GM19025 (cell line): ENCODE results near the gene PIP5KL1.

Source experiments
- ATAC-seq: cut with Tn5 transposase; IDR thresholded peaks from one replicate; pipeline ENCODE4 v1.9.1; 2021; ENCODE audit warnings: mild to moderate bottlenecking, low read depth, moderate library complexity; ENCODE audit not compliant: unreplicated experiment

Gene PIP5KL1

DNA sequence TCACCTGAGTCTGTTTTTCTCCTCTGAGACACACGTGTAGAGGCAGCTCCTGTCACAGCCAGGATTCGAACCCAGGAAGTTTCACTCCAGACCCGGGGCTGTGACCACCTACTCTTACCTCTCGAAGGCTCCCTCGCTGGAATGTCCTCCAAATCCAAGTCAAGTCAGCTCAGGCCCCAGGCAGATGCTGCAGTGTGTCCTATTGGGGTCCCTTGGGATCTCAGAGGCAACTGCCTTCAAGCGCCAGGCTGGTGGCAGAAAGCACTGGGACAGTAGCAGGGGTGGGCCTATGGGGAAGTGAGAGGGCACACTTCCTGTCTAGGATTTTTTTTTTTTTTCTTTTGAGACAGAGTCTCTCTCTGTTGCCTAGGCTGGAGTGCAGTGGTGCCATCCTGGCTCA, 13.0 kb downstream of the PIP5KL1 start:
- no peak for ATAC-seq

DNA sequence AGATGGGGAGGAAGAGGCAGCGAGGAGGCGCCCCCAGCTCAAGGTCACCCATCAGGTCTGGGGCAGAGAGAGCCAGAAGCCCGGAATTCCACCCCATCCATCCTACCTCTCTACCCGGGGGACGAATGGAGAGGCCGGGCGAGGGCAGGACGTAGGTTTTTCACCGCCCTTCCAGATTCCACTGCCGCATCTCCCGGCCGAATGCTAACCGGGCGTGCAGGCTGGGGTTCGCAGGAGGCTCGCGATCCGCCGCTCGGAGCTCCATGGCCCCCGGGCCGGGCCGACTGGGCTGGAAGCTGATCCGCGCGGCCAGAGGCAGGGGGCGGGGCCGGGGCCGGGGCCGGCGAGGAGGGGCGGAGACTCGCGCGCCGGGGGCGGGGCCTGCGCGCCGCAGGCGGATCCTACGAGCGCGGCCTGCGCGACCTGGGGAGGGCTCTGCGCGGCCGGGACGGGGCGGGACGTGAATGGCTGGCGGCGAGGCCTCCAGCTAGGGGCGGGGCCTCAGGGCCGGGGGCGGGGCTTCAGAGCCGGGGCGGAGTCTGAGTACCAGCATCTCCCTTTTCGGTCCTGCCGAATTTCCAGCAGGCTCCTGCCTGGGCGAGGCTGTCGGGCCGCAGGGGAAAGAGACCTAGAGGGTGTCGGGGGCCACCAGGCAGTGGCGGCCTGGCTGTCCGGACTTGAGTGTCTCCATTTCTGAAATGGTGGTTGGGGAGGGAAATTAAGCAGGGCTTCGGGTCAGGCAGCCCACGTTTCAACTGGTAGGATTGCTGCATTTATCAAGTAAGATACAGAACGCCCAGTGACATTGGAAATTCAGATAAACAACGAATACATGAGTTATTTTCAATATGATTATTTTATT, 13.6 kb downstream of the PIP5KL1 start, which contains the start of gene ST6GALNAC4:
ST6GALNAC4 (minus strand) TSS at position 322 of the 862 bp plus-strand sequence. CDS start 622 bp downstream, outside the sequence.
- ATAC-seq, result peak; percentile 79

DNA sequence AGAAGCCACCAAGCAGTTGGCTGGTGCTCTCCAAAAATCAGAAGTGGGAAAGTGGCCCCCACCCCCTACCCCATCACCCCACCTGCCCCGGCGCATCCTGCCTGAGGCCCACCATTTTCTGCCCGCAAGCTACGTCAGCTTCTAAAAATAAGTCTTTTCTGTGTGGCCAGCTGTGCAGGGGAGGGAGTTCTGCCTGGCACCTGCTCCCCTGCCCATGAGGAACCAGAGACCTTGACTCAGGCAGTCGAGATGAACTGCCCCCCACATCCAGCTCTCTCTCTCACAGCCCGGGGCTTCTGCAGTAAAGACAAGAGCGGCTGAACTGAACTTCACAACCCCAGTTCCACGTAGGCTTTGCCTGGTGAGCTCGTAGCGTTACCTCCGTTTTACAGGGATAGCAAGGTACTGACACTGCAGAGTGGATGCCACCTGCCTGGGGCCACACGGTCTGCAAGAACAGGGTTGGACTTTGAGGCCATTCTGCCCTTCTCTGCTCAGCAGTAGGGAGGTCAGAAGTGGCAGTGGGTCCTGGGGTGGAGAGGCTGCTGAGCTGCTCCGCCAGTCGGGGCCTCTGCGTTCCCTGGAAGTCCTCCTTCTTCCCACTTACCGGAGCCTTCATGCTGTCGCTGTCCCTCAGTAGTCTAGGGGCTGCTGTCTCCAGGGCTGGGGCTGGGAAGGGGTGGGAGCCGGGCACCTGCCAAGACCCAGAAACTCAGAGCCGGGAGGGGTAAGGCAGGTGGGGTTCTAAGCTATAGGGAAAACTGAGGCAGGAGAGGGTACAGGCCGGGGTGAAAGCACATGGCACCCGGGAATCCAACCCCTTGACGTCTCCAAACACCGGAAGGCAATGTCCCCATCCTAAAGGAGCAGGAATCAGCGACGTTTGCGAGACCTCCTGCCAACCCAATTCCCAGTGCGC, 14.5 kb downstream of the PIP5KL1 start:
- ATAC-seq, result no peak

DNA sequence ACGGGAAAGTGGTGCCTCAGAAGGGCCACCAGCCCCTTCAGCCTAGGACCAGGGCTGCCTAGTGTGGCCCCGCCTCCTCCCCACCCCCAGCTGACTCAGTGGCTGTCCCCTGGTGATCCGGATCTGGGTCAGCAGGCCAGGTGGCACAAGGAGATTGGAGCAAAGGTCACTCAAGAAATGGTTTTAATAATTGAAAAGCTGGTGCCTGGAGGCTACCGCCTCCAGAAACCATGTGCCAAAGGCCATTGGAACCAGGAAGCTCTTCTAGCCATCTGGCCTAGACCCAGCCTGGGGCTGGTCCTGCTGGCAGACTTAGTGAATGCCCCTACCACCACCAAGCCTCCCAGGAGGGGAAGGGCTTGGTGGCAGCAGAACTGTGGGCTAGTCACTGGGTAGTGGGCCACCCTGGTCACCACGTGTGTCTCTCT, 15.2 kb downstream of the PIP5KL1 start:
- ATAC-seq, result no peak

DNA sequence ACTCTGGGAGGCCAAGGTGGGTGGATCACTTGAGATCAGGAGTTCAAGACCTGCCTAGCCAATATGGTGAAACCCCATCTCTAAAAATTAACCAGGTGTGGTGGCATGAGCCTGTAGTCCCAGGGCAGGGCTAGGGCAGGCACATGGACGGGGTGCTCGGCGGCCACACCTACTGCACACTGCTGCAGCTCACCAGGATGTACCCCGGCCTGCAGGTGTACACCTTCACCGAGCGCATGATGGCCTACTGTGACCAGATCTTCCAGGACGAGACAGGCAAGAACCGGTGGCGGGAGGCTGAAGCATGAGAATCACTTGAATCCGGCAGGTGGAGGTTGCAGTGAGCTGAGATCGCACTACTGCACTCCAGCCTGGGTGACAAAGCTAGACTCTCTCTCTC, 16.9 kb downstream of the PIP5KL1 start:
- ATAC-seq, result no peak

DNA sequence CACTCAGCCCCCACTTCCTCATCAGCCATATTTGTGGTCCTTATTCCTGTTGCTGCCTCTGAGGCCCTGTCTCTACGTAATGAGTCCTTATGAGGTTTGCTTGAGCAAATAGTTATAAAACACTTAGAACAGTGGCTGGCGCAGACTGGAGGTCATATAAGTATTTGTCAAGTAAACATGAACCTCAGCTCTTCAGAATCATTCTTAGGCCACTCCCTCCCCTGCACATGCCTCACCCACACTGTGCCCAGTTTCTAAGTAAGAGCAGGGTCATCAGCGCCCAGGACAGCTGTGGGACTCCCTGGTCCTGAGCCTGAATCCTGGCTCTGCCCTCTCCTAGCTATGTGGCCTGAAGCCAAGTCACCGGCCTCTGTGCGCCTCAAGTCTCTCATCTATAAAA, 17.7 kb downstream of the PIP5KL1 start:
- ATAC-seq, result no peak

DNA sequence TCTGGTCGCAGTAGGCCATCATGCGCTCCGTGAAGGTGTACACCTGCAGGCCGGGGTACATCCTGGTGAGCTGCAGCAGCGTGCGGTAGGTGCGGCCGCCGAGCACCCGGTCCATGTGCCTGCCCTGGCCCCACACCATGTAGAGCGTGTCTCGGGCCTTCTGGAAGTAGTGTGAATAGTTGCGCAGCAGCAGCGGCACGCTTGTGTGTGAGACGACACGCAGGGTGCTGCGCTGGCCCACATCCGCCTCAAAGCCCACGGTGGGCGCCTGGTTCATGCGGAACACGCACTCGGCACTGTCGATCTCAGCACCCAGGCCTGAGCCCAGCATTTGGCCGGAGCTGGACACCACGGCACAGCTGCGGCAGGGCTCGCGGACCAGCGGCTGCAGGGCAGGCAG, 18.3 kb downstream of the PIP5KL1 start:
- ATAC-seq, result no peak

DNA sequence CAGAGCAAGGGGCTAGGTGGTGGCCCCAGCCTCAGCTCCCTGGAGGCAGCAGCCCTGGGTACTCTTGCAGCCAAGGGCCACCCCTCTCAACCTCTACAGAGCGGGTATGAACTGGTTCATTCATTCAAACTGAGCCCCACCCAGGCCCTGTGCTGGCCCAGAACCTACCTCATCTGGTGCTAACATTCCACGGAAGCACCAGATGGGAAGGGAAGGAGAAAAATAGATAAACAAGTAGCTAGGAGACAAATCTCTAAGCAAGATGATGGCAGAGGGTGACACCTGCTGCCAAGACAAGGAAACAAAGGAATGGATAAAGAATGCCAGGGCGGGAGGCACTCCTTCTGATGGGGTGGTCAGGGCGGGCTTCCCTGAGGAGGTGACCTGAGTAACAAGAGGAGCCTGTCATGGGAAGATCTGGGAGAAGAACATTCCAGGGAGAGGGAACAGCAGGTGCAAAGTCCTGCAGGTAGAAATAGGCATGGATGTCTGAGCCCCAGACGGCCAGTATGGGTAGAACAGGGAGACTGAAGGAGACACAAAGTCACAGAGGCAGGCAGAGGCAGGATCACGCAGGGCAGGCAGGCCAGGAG, 19.9 kb downstream of the PIP5KL1 start:
- ATAC-seq, result no peak

DNA sequence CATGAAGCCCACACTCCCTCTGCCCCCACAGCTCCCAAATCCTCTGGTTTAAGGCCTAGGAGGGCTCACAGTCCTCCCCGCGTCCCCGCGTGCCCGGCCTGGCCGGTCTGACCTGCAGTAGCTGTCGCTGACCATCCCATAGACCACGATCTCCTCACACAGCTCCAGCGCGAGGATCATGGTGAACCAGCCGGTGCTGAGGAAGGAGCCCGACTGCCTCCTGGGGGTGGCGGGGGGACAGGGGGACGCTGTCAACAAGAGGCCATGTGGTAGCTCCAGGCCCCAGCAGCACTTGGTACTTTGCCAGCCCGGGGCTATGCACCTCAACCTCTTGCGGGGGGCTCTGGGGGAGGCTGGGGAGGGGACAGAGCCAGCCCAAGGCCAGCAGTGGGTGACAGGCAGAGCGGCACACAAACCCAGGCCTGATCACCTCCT, 20.7 kb downstream of the PIP5KL1 start:
- no peak for ATAC-seq

DNA sequence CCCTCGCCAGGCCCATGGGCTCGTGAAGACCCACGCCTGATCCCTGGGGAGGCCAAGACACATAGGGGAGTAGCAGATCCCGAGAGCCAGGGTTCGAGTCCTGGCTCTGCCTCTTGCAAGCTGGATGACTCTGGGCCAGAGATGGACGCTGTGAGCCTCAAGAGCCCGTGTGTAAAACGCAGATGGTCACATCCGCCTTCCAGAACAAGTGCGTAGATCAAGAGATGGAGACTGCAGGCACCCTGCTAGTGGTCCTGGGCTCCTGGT, 22.0 kb downstream of the PIP5KL1 start:
- no peak for ATAC-seq

DNA sequence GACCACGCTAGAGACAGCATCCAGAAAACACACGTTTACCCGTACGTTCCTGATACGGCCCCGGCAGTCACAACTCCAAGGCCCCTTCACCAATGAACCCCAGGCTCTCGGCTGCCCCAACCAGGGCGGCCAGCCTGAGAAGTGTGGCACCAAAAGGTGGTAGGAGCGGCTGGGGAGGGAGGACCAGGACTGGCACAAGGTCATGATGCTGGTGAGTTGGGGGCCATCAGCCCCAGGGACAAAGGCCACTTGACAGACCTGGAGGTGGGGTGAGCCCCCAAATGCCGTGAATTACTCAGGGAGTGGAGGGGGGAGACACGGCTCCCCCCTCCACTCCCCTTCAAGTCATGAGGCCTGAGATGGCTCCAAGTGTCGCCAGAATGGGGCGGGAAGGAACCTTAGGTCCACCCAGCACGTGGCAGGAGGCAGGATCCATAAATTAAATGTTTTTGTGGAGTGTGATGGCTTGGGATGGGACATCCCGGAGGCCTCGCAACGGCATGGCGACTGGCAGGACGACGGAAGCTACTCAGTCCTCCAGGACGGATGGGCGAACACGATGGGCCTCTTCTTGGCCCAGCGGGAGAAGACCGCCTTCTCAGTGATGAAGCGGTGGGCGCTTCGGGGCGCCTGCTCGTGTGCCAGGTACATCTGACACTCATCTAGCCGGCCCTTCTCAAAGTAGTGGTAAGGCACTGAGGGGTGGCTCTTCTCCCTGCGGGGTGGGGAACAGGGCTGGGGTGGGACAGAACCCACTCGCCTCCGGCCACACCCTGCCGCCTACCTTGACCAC, 22.5 kb downstream of the PIP5KL1 start:
- ATAC-seq, result no peak

DNA sequence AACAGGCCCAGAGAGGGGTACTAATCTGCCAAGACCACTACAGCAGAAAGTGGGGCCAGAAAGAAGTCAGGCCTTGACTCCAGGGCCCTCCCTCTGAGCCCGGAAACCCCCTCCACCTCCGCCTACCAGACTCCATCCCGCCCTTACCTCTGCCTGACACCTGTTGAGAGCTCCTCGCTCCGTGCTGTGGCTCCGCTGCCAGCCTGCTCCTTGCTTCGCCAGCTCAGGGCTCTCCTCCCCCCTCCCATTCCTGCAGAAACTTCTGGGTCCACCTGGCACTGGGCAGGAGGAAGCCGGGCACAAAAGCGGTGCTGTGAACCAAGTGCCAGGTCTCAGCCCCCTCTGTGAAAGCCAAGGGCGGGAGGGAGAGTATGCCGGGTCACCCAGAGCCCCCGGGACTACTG, 24.8 kb downstream of the PIP5KL1 start:
- no peak for ATAC-seq

DNA sequence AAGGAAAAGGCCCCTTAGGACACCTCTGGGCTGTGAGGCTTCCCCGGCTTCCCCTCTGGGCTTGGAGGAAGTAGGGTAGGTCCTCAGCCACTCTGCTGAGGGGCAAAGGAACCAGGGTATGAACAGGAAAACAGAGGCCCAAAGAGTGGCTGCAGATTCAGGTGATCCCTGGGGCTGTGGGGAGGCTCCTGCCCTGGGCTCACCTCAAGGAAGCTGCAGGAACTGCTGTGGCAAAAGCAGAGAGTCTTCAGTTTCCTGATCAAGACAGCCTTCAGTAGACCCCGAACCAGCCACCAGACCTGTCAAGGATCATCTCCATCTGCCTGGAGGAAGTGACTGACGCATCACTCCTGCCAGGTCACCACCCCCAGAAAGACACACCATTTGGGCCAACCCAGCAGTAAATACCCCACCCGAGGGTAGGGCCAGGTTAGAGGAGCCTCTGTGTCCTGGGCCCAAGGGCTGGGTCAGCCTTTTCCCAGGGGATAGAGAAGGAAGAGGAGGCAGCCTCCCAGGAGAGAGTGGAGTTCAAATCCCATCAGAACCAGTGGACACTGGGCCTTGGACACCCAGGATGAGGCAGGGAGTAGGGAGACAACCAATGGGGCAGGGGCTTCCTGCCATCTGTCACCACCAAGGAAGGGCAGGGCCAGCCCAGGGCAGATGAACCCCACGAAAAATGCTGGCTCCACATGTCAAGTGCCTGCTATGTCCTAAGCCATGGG, 25.4 kb downstream of the PIP5KL1 start:
- ATAC-seq, result no peak

DNA sequence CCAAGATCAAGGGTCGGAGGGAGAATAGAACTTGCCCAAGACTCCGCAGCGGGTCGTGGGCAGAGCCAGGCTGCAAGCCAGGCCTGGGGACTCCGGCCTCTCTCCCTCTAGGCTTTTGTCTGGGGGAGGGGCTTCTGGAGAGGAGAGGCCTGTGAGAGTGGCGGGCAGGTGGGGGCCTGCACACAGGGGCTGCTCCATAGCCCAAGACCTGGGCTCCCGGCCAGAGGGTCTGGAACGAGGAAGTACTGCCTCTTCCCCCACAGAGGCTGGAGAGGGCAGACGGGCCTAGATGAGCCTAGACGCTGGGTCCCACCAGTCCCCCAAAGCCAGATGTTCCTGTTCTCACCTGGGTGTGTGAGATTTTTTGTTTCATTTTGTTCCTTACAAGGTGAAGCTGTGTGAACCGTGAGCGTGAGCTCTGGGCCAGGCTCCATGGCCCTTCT, 26.0 kb downstream of the PIP5KL1 start:
- ATAC-seq, result no peak

DNA sequence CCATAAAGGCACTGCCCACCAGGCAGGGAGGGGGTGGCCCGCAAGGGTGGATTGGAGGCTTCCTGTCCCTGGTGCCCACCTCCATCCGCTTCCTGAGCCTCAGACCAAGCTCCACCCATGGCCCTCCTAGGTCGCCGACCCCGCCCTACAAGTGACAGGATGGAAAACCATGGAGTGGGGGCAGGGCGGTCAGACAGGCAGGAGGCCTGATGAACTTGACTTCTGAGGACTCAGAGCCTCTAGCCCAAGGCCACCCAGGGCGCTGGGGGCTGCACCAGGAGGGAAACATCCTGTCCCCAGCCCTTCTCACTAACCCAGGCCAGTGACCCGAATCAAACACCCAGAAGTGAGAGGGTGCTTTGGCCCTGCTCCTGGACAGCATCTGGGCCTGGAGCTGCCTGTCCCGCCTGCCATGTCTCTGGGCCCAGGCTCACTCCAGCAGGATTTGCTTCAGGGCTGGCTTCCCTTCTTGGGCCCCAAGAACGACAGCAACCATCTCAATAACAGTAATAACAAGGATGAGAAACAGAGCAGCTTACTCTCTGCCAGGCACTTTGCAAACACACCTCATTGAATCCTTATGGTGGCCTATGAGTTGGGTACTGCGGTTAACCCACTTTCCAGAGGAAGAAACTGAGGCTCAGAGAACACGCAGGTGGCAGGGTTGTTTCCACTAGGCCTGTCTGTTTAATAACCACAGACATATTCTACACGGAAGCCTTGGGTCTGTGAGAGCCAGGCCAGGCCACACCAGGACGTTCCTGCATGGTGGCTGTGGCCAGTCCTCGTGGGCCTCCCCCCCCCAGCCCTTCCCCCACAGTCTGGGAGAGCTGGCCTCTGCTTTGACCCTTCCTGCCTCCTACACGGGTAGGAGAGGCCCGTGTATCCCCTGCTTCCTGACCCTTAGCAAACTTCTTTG, 26.8 kb downstream of the PIP5KL1 start:
- ATAC-seq, result no peak

DNA sequence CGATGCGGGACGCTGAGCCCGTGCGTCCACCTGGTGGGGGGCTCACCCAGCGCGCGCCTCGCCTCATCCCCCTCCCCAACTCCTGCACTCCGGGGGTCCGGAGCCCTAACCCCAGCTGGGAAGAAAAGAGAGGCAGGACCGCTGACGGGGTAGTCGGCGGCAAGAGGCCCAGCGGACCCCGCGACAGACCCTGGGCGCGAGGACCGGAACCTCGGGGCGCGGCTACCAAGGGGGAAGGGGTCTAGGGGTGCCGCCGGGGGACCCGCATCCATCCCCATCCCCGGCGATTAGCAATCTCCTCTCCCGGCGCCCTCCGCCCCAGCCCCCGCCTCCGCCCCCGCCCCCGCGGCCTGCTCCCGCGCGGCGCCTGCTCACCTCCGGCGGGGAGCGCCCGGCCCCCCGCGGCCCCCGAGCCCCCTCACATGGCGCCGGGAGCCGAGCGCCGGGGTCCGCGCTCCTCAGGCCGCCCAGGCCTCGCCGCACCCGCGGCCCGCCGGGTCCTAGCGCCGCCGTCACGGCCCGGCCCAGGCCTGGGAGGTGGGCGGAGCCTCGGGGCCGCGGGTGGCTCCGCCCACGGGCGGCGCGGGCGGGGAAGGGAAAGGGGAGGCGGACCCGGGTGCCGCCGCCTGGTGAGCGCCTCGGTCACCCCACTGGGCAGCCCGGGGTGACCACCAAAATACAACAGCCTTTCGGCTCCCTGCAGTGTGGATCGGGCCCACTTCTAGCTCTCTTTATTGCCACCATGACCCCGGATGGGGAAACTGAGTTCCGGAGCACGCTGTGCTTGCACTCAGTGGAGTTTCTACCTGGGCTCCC, 31.2 kb downstream of the PIP5KL1 start, which contains the start of gene ST6GALNAC6:
ST6GALNAC6 (minus strand) TSS at position 476 of the 816 bp plus-strand sequence. CDS start 1,622 bp downstream, outside the sequence.
- peak; percentile 70 for ATAC-seq

DNA sequence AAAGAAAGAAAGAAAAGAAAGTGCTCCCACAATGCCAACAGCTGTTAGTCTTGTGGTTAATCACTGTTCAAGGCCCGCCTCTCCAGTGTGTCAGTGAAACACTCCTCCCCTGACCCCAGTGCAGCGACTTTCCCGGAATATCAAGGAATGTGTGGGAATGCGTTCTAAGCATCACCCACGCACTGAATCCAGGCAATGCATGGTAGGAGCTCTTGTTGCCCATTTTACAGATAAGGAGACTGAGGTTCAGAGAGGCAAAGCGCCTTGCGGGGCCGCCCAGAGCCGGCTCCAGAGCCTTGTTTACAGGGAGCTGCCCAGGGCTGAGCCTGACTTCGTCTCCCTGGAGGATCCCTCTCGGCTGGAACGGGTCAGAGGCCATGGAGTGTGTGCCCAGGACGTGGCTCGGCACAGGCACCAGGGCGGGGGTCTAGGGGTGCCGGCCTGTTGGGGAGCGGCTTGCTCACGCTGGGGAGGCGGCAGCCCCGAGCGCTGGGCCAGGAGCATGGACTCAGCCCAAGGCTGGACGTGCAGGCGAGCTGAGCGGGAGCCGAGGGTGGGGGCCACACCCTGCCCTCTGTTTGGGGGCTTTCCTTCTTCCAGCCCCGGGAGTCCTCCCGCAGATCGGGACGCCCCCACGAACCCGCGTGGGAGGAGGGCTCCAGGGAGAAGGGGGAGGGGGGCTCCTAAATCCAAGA, 32.0 kb downstream of the PIP5KL1 start:
- ATAC-seq, result no peak
